ENCODE data around the gene ERCC6.

The ERCC6 gene

GRCh38 chr10:49579621-49580020 is 40.7 kb upstream of the ERCC6 start:
- Histone ChIP-seq H3K4me2 (ENCODE audit: low read length) (no peak overlapping the region), H4K20me1 (ENCODE audit: control insufficient read depth, insufficient read depth, low read depth, low read length) (no peaks in the 10 kb centered on the region)

DNA sequence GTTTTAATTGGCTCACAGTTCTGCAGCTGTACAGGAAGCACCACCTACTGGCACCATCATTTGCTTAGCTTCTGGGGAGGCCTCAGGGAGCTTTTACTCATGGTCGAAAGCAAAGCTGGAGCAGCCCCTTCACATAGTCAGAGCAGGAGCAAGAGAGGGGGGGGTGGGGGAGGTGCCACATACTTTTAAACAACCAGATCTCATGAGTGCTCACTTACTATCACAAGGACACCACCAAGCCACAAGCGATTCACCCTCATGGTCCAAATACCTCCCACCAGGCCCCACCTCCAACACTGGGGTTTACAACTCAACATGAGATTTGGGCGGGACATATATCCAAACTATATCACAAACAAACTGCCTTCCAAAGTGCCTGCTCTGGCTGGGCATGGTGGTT is 39.5 kb upstream of the ERCC6 start:
- TF ChIP-seq CTCF (IDR thresholded peaks at IDR 0.05; ENCODE audit: low read depth, low read length, poor library complexity, severe bottlenecking), result no peak
- H3K4me1 ChIP-seq (ENCODE audit: control insufficient read depth, low read length), result no peaks in the 10 kb centered on the region
- no peaks in the 10 kb centered on the region for H3K79me2 ChIP-seq (ENCODE audit: control insufficient read depth, low read length)
- H3K4me2 ChIP-seq (ENCODE audit: low read length), result no peak overlapping the region
- H3K27me3 ChIP-seq (ENCODE audit: control insufficient read depth, low read length), result 0 out of 2 replicates have a peak, but pooled peaks cover 3% of the 10 kb centered on the region
- H3K27ac ChIP-seq (ENCODE audit: low read depth, low read length), result no peak overlapping the region
- no peaks in the 10 kb centered on the region for H3K9me2 ChIP-seq (replicated peaks; ENCODE audit: control insufficient read depth, low read length)
- no peak overlapping the region for H3K4me3 ChIP-seq (ENCODE audit: low read length)
- H3K36me3 ChIP-seq (ENCODE audit: control insufficient read depth, low read length), result no peaks in the 10 kb centered on the region
- H4K20me1 ChIP-seq (ENCODE audit: control insufficient read depth, insufficient read depth, low read depth, low read length), result no peaks in the 10 kb centered on the region
- no peaks in the 10 kb centered on the region for H3K9me3 ChIP-seq (ENCODE audit: control insufficient read depth, insufficient read depth, low read length)
- no peaks in the 10 kb centered on the region for H3F3A ChIP-seq (ENCODE audit: control insufficient read depth, insufficient read depth)

More at GRCh38 chr10:49579621-49580020, 40.7 kb upstream of the ERCC6 start:
- Histone ChIP-seq H3K27ac (ENCODE audit: low read depth, low read length) (no peak overlapping the region), H3K27me3 (ENCODE audit: control insufficient read depth, low read length) (peaks cover 14% of the 10 kb centered on the region), H3F3A (ENCODE audit: control insufficient read depth, insufficient read depth) (no peaks in the 10 kb centered on the region), H3K36me3 (ENCODE audit: control insufficient read depth, low read length) (no peaks in the 10 kb centered on the region), H3K9me2 (replicated peaks; ENCODE audit: control insufficient read depth, low read length) (no peaks in the 10 kb centered on the region), H3K9me3 (ENCODE audit: control insufficient read depth, insufficient read depth, low read length) (no peaks in the 10 kb centered on the region), H3K4me1 (ENCODE audit: control insufficient read depth, low read length) (no peaks in the 10 kb centered on the region), H3K4me3 (ENCODE audit: low read length) (no peak overlapping the region), H3K79me2 (ENCODE audit: control insufficient read depth, low read length) (no peaks in the 10 kb centered on the region)
- TF ChIP-seq CTCF (IDR thresholded peaks at IDR 0.05; ENCODE audit: low read depth, low read length, poor library complexity, severe bottlenecking) (no peak), EZH2phosphoT487 (IDR thresholded peaks at IDR 0.05; ENCODE audit: borderline replicate concordance, low read length) (no peak)

DNA sequence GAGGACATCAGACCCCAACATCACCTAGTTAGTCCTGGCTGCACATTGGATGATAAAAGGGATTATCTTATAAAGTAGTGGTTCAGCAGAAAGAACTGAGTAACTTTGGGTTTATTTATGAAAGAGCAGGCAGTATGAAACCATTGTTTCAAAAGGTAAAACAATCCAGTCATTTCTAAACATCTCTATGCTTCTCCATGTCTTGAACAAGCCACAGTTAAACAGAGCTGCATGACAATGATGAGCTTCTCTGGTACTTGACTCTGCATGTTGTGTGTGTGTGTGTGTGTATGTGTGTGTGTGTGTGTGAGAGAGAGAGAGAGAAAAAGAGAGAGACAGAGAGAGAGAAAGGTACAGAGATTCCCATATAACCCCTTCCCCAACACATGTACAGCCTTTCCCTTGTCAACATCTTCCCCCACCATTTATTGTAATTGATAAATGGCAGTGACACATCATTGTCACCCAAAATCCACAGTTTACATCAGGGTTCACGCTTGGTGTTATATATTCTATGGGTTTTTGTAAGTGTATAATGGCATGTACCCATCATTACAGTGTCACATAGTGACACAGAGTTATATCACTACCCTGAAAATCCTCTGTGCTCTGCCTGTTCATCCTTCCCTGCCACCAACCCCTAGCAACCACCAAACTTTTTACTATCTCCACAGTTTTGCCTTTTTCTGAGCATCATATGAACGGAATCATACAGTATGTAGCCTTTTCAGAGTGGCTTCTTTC is 38.4 kb upstream of the ERCC6 start:
- H3F3A ChIP-seq (ENCODE audit: control insufficient read depth, insufficient read depth), result no peaks in the 10 kb centered on the region
- no peaks in the 10 kb centered on the region for H3K9me2 ChIP-seq (replicated peaks; ENCODE audit: control insufficient read depth, low read length)
- no peaks in the 10 kb centered on the region for H3K36me3 ChIP-seq (ENCODE audit: control insufficient read depth, low read length)
- TF ChIP-seq CTCF (IDR thresholded peaks at IDR 0.05; ENCODE audit: low read depth, low read length, poor library complexity, severe bottlenecking) (no peak), EZH2phosphoT487 (IDR thresholded peaks at IDR 0.05; ENCODE audit: borderline replicate concordance, low read length) (no peak)
- no peak overlapping the region for H3K4me2 ChIP-seq (ENCODE audit: low read length)
- 0 out of 2 replicates have a peak, but pooled peaks cover 3% of the 10 kb centered on the region for H3K27me3 ChIP-seq (ENCODE audit: control insufficient read depth, low read length)
- no peaks in the 10 kb centered on the region for H3K79me2 ChIP-seq (ENCODE audit: control insufficient read depth, low read length)
- no peak overlapping the region for H3K27ac ChIP-seq (ENCODE audit: low read depth, low read length)
- H3K9me3 ChIP-seq (ENCODE audit: control insufficient read depth, insufficient read depth, low read length), result no peaks in the 10 kb centered on the region
- no peaks in the 10 kb centered on the region for H4K20me1 ChIP-seq (ENCODE audit: control insufficient read depth, insufficient read depth, low read depth, low read length)
- H3K4me1 ChIP-seq (ENCODE audit: control insufficient read depth, low read length), result no peaks in the 10 kb centered on the region
- H3K4me3 ChIP-seq (ENCODE audit: low read length), result no peak overlapping the region
